Measurements from ENCODE around the gene EMP1. TPM values are rescaled to one million over a fixed set of nuclear protein-coding genes. Genes with fewer than 3 reads are reported as not detected.

The EMP1 gene
- total RNA-seq, 1 experiment from 2014 or later, result 146 TPM

DNA sequence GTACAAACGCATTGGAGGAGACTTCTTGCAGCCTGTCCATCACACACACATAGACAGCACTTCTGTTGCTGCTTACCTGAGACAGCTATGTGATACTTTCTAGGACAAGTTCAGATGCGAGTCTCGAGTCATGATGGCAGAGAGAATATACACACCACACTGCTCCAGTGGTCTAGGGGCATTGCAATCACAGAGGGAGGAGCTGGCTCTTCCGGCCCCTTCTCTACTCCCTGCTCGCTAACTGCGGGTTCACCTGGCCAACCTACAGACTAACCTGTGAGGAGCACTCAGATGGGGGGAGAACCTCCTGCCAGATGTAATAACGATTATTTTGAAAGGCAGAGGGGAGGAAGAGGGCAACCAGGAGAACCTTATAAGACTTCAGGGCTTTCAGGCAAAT is 30.7 kb downstream of the EMP1 start:
- no TSS peak for BruUV-seq (replicated peaks)
- H3K36me3 Mint-ChIP-seq (ENCODE audit: insufficient read depth, unreplicated experiment), result no peaks in the 10 kb centered on the region
- no peak overlapping the region for H3K27ac Mint-ChIP-seq (ENCODE audit: unreplicated experiment)
- intact Hi-C loops (cut with micrococcal nuclease; ENCODE audit: unreplicated experiment), result no loop called here
- H3K9me3 Mint-ChIP-seq (ENCODE audit: low read depth, unreplicated experiment), result peaks cover 3% of the 10 kb centered on the region
- no peak overlapping the region for H3K4me3 Mint-ChIP-seq (ENCODE audit: low read depth, unreplicated experiment)
- TF ChIP-seq, protein P1, sequence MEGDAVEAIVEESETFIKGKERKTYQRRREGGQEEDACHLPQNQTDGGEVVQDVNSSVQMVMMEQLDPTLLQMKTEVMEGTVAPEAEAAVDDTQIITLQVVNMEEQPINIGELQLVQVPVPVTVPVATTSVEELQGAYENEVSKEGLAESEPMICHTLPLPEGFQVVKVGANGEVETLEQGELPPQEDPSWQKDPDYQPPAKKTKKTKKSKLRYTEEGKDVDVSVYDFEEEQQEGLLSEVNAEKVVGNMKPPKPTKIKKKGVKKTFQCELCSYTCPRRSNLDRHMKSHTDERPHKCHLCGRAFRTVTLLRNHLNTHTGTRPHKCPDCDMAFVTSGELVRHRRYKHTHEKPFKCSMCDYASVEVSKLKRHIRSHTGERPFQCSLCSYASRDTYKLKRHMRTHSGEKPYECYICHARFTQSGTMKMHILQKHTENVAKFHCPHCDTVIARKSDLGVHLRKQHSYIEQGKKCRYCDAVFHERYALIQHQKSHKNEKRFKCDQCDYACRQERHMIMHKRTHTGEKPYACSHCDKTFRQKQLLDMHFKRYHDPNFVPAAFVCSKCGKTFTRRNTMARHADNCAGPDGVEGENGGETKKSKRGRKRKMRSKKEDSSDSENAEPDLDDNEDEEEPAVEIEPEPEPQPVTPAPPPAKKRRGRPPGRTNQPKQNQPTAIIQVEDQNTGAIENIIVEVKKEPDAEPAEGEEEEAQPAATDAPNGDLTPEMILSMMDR (IDR thresholded peaks at IDR 0.05; ENCODE audit: unreplicated experiment), result no peak
- H3K4me1 Mint-ChIP-seq (ENCODE audit: low read depth, unreplicated experiment), result peaks cover 24% of the 10 kb centered on the region
- peaks cover 30% of the 10 kb centered on the region for H3K27me3 Mint-ChIP-seq (ENCODE audit: unreplicated experiment)
- CTCF ChIA-PET, result no interaction called here
- no peak for DNase-seq

DNA sequence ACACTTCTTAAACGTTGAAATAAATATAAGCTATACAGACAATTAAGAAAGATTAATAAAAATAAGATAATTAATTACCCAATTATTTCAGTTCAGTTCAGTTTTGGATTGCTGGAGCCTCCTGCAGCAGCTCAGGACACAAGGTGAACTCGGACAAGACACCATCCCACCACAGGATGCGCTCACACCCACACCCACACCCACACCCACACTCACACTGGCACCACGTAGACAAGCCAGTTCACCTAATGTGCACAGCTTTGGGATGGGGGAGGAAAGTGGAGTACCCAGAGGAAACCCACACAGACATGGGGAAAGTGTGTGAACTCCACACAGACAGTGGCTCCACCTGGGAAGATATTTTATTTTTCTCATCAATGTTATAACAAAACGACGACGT is 32.1 kb downstream of the EMP1 start:
- intact Hi-C loops (cut with micrococcal nuclease; ENCODE audit: unreplicated experiment), result no loop called here
- no peak overlapping the region for H3K27ac Mint-ChIP-seq (ENCODE audit: unreplicated experiment)
- TF ChIP-seq, protein P1 (IDR thresholded peaks at IDR 0.05; ENCODE audit: unreplicated experiment), result no peak
- no TSS peak for BruUV-seq (replicated peaks)
- peaks cover 10% of the 10 kb centered on the region for H3K4me1 Mint-ChIP-seq (ENCODE audit: low read depth, unreplicated experiment)
- no peak for DNase-seq
- H3K36me3 Mint-ChIP-seq (ENCODE audit: insufficient read depth, unreplicated experiment), result no peaks in the 10 kb centered on the region
- no peak overlapping the region for H3K4me3 Mint-ChIP-seq (ENCODE audit: low read depth, unreplicated experiment)
- H3K27me3 Mint-ChIP-seq (ENCODE audit: unreplicated experiment), result peaks cover 30% of the 10 kb centered on the region
- H3K9me3 Mint-ChIP-seq (ENCODE audit: low read depth, unreplicated experiment), result peaks cover 3% of the 10 kb centered on the region
- CTCF ChIA-PET, result no interaction called here

DNA sequence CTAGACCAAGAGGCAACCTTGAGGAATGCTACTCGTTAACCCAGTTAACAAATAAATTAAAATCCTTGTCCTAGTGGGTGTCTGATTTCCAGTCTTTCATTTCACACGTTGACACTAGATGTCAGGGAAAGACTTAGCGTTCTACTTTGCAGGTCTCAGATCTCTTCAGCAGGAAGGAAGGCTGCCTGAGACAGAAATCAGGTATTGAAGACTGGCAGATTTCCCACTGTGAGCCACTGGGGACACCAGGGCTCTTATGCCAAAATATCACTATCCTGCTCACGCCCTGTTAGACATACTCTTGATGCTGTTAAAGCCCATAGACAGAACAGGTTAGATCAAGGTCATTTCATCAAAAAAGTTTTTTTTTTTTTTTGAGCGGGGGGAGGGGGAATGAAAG is 33.0 kb downstream of the EMP1 start:
- DNase-seq, result no peak
- no peak overlapping the region for H3K27ac Mint-ChIP-seq (ENCODE audit: unreplicated experiment)
- TF ChIP-seq, protein P1 (IDR thresholded peaks at IDR 0.05; ENCODE audit: unreplicated experiment), result no peak
- BruUV-seq (replicated peaks), result no TSS peak
- H3K4me3 Mint-ChIP-seq (ENCODE audit: low read depth, unreplicated experiment), result no peak overlapping the region
- H3K4me1 Mint-ChIP-seq (ENCODE audit: low read depth, unreplicated experiment), result peaks cover 10% of the 10 kb centered on the region
- CTCF ChIA-PET, result interaction anchor here (0.7 kb wide), 1 partner anchor 55 kb away, joined by 3 read pairs; no protein-coding TSS in a partner anchor
- peaks cover 21% of the 10 kb centered on the region for H3K27me3 Mint-ChIP-seq (ENCODE audit: unreplicated experiment)
- no peaks in the 10 kb centered on the region for H3K9me3 Mint-ChIP-seq (ENCODE audit: low read depth, unreplicated experiment)
- intact Hi-C loops (cut with micrococcal nuclease; ENCODE audit: unreplicated experiment), result no loop called here
- H3K36me3 Mint-ChIP-seq (ENCODE audit: insufficient read depth, unreplicated experiment), result no peaks in the 10 kb centered on the region

DNA sequence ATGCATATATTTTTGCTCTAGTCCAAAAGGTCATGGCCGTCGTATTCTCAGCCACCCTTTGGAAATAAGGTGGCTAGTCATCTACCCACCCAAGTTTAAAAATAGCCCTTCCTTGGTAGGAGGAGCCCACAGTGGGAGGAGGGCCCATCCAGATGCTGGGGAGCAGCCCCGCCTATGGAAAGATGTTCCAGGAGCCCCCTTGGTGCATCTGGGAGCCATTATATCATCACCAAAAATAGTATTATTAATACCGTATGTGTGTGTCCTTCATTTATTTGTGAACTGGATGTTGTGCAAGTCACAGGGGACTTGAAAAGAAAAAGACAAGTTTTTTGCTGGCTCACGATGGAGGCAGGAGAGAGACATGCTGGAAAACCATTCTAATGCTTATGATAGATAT is 34.0 kb downstream of the EMP1 start:
- no TSS peak for BruUV-seq (replicated peaks)
- no peak overlapping the region for H3K4me3 Mint-ChIP-seq (ENCODE audit: low read depth, unreplicated experiment)
- peaks cover 14% of the 10 kb centered on the region for H3K4me1 Mint-ChIP-seq (ENCODE audit: low read depth, unreplicated experiment)
- H3K36me3 Mint-ChIP-seq (ENCODE audit: insufficient read depth, unreplicated experiment), result no peaks in the 10 kb centered on the region
- no peak overlapping the region for H3K27ac Mint-ChIP-seq (ENCODE audit: unreplicated experiment)
- H3K9me3 Mint-ChIP-seq (ENCODE audit: low read depth, unreplicated experiment), result no peaks in the 10 kb centered on the region
- intact Hi-C loops (cut with micrococcal nuclease; ENCODE audit: unreplicated experiment), result loop anchor here (5.0 kb wide), 1 partner anchor 223 kb away; no protein-coding TSS in a partner anchor
- DNase-seq, result no peak
- CTCF ChIA-PET, result no interaction called here
- H3K27me3 Mint-ChIP-seq (ENCODE audit: unreplicated experiment), result peaks cover 17% of the 10 kb centered on the region
- TF ChIP-seq, protein P1 (IDR thresholded peaks at IDR 0.05; ENCODE audit: unreplicated experiment), result no peak

Measured in Calu3 (cell line).